ENCODE data around the gene TESK2.

DNA sequence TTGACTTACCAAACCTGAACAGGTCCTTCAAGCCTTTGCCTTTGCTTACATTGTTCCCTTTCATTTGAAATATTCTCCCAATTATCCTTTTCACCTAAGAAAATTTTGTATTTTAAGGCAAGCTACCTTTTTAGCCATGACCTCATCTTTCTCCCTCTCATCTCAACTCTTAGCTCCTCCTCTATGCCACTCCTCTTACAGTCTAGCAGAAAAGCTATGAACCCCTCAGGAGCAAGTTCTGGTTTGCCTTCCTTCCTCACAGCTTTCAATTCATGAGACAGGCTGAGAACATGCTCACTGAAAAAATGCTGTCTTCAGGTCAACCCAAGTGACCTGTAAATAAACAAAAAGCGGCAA, 142.4 kb downstream of the TESK2 start:
- TF ChIP-seq, protein P1, sequence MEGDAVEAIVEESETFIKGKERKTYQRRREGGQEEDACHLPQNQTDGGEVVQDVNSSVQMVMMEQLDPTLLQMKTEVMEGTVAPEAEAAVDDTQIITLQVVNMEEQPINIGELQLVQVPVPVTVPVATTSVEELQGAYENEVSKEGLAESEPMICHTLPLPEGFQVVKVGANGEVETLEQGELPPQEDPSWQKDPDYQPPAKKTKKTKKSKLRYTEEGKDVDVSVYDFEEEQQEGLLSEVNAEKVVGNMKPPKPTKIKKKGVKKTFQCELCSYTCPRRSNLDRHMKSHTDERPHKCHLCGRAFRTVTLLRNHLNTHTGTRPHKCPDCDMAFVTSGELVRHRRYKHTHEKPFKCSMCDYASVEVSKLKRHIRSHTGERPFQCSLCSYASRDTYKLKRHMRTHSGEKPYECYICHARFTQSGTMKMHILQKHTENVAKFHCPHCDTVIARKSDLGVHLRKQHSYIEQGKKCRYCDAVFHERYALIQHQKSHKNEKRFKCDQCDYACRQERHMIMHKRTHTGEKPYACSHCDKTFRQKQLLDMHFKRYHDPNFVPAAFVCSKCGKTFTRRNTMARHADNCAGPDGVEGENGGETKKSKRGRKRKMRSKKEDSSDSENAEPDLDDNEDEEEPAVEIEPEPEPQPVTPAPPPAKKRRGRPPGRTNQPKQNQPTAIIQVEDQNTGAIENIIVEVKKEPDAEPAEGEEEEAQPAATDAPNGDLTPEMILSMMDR (IDR thresholded peaks at IDR 0.05 in 2 of 3, conservative IDR thresholded peaks at IDR 0.05 in 1 of 3; ENCODE audit: borderline replicate concordance in 1 of 3, insufficient read depth in 1 of 3, low read depth in 2 of 3, low read length in 2 of 3) = no peak
- no peak for TF ChIP-seq POLR2A (IDR thresholded peaks at IDR 0.05; ENCODE audit: borderline replicate concordance, extremely low read depth, insufficient read depth, insufficient read length)
- no peak for TF ChIP-seq CEBPB (IDR thresholded peaks at IDR 0.05; ENCODE audit: low read depth)
- TF ChIP-seq POLR2AphosphoS5 (IDR thresholded peaks at IDR 0.05; ENCODE audit: low read depth, low read length) = no peak
- TF ChIP-seq, protein P2, sequence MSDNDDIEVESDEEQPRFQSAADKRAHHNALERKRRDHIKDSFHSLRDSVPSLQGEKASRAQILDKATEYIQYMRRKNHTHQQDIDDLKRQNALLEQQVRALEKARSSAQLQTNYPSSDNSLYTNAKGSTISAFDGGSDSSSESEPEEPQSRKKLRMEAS (IDR thresholded peaks at IDR 0.05) = no peak
- TF ChIP-seq EGR1 (IDR thresholded peaks at IDR 0.05; ENCODE audit: low read depth) = no peak
- TF ChIP-seq, protein P3, sequence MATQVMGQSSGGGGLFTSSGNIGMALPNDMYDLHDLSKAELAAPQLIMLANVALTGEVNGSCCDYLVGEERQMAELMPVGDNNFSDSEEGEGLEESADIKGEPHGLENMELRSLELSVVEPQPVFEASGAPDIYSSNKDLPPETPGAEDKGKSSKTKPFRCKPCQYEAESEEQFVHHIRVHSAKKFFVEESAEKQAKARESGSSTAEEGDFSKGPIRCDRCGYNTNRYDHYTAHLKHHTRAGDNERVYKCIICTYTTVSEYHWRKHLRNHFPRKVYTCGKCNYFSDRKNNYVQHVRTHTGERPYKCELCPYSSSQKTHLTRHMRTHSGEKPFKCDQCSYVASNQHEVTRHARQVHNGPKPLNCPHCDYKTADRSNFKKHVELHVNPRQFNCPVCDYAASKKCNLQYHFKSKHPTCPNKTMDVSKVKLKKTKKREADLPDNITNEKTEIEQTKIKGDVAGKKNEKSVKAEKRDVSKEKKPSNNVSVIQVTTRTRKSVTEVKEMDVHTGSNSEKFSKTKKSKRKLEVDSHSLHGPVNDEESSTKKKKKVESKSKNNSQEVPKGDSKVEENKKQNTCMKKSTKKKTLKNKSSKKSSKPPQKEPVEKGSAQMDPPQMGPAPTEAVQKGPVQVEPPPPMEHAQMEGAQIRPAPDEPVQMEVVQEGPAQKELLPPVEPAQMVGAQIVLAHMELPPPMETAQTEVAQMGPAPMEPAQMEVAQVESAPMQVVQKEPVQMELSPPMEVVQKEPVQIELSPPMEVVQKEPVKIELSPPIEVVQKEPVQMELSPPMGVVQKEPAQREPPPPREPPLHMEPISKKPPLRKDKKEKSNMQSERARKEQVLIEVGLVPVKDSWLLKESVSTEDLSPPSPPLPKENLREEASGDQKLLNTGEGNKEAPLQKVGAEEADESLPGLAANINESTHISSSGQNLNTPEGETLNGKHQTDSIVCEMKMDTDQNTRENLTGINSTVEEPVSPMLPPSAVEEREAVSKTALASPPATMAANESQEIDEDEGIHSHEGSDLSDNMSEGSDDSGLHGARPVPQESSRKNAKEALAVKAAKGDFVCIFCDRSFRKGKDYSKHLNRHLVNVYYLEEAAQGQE (IDR thresholded peaks at IDR 0.05; ENCODE audit: low read depth) = no peak
- no peak for TF ChIP-seq EZH2phosphoT487 (IDR thresholded peaks at IDR 0.05; ENCODE audit: borderline replicate concordance)
- no peak for TF ChIP-seq ZFX (IDR thresholded peaks at IDR 0.05)
- TF ChIP-seq SP1 (IDR thresholded peaks at IDR 0.05; ENCODE audit: low read depth) = no peak
- TF ChIP-seq, protein P4, sequence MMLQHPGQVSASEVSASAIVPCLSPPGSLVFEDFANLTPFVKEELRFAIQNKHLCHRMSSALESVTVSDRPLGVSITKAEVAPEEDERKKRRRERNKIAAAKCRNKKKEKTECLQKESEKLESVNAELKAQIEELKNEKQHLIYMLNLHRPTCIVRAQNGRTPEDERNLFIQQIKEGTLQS (IDR thresholded peaks at IDR 0.05) = no peak
- TF ChIP-seq RAD21 (IDR thresholded peaks at IDR 0.05; ENCODE audit: low read depth) = no peak
- TF ChIP-seq CBX3 (IDR thresholded peaks at IDR 0.05; ENCODE audit: low read depth) = no peak
